CD14-positive monocyte (primary cell): ENCODE results near the gene ATP2C2. TPM values are rescaled to one million over a fixed set of nuclear protein-coding genes. Genes with fewer than 3 reads are reported as not detected.

ENCODE experiments used
- DNase-seq, 3 donors: peaks; one replicate each; pipeline ENCODE4 v3.0.0-alpha.2; 2011 to 2022
- H2AFZ ChIP-seq: 2 replicates; pipeline ENCODE4 v1.6.0; 2012; ENCODE audit warnings: mild to moderate bottlenecking, low read depth, low read length, inconsistent platforms; ENCODE audit not compliant: insufficient read depth, poor library complexity, severe bottlenecking
- H3K27ac ChIP-seq, 2 donors: 1 replicate in 1 of 2; 2 replicates in 1 of 2; pipeline ENCODE4 v1.5.1; 2012 to 2013; ENCODE audit warnings: low read length in 2 of 2, control low read depth in 1 of 2, inconsistent platforms in 1 of 2, low read depth in 1 of 2, mild to moderate bottlenecking in 1 of 2
- H3K27me3 ChIP-seq, 2 donors: one replicate each; pipeline versions ENCODE4 v1.6.0 to v1.6.1; 2011 to 2013; ENCODE audit warnings: low read length in 2 of 2; ENCODE audit not compliant: control insufficient read depth in 2 of 2, insufficient read depth in 2 of 2
- H3K36me3 ChIP-seq, 2 donors: replicated peaks in 1 of 2; 1 replicate in 1 of 2; 2 replicates in 1 of 2; pipeline versions ENCODE4 v1.5.1 to v1.6.1; 2012 to 2013; ENCODE audit warnings: low read length in 2 of 2, control low read depth in 1 of 2, inconsistent platforms in 1 of 2, mild to moderate bottlenecking in 1 of 2; ENCODE audit not compliant: insufficient read depth in 2 of 2, control insufficient read depth in 1 of 2
- H3K4me1 ChIP-seq, 2 donors: 1 replicate in 1 of 2; 2 replicates in 1 of 2; pipeline versions ENCODE4 v1.5.1 to v1.6.1; 2012 to 2013; ENCODE audit warnings: low read length in 2 of 2, control low read depth in 1 of 2, inconsistent platforms in 1 of 2, mild to moderate bottlenecking in 1 of 2, moderate library complexity in 1 of 2; ENCODE audit not compliant: insufficient read depth in 2 of 2, control insufficient read depth in 1 of 2
- H3K4me2 ChIP-seq: replicated peaks from 2 replicates; pipeline ENCODE3; 2012; ENCODE audit warnings: low read length, moderate library complexity, mild to moderate bottlenecking; ENCODE audit not compliant: poor library complexity, severe bottlenecking; ENCODE audit errors: extremely low read depth
- H3K4me3 ChIP-seq, 3 experiments: fragments of 200-600 bp in 1 of 3; sonication (generic) in 1 of 3; replicated peaks in 1 of 3; 1 replicate in 2 of 3; 2 replicates in 1 of 3; pipeline ENCODE4 v1.5.1; 2011 to 2013; ENCODE audit warnings: low read length in 3 of 3, mild to moderate bottlenecking in 3 of 3, control low read depth in 2 of 3, low read depth in 2 of 3, inconsistent platforms in 1 of 3, moderate library complexity in 1 of 3
- H3K79me2 ChIP-seq: 2 replicates; pipeline ENCODE4 v1.6.0; 2012; ENCODE audit warnings: mild to moderate bottlenecking, control low read depth, inconsistent platforms, low read length, moderate library complexity; ENCODE audit not compliant: insufficient read depth
- H3K9ac ChIP-seq: 2 replicates; pipeline ENCODE4 v1.6.0; 2017; ENCODE audit warnings: low read length, mild to moderate bottlenecking; ENCODE audit not compliant: insufficient read depth, poor library complexity, severe bottlenecking
- H3K9me3 ChIP-seq, 2 donors: replicated peaks in 1 of 2; 1 replicate in 1 of 2; 2 replicates in 1 of 2; pipeline versions ENCODE4 v1.5.1 to v1.6.1; 2012 to 2013; ENCODE audit warnings: low read length in 2 of 2, control low read depth in 1 of 2; ENCODE audit not compliant: control insufficient read depth in 1 of 2, insufficient read depth in 1 of 2
- H4K20me1 ChIP-seq: 2 replicates; pipeline ENCODE4 v1.6.0; 2012; ENCODE audit warnings: mild to moderate bottlenecking, low read length, control low read depth, moderate library complexity; ENCODE audit not compliant: insufficient read depth
- H3K27ac Mint-ChIP-seq, 7 donors: one replicate each; pipeline ENCODE4 v1.8.0; 2020; ENCODE audit warnings: mild to moderate bottlenecking in 7 of 7, mixed read lengths in 7 of 7, moderate library complexity in 6 of 7, inconsistent platforms in 2 of 7
- H3K27me3 Mint-ChIP-seq, 3 donors: one replicate each; pipeline ENCODE4 v1.8.0; 2021 to 2022; ENCODE audit warnings: low read depth in 3 of 3, mild to moderate bottlenecking in 3 of 3, mixed read lengths in 3 of 3, moderate library complexity in 3 of 3, inconsistent platforms in 1 of 3
- H3K36me3 Mint-ChIP-seq, 2 donors: one replicate each; pipeline ENCODE4 v1.8.0; 2020; ENCODE audit warnings: mixed read lengths in 2 of 2, inconsistent platforms in 1 of 2, mild to moderate bottlenecking in 1 of 2
- H3K4me1 Mint-ChIP-seq: one replicate; pipeline ENCODE4 v1.8.0; 2020; ENCODE audit warnings: mild to moderate bottlenecking, mixed read lengths
- H3K4me3 Mint-ChIP-seq, 2 donors: one replicate each; pipeline ENCODE4 v1.8.0; 2020; ENCODE audit warnings: mild to moderate bottlenecking in 2 of 2, mixed read lengths in 2 of 2, moderate library complexity in 1 of 2
- H3K9me3 Mint-ChIP-seq, 7 donors: one replicate each; pipeline ENCODE4 v1.8.0; 2020 to 2022; ENCODE audit warnings: mixed read lengths in 7 of 7, mild to moderate bottlenecking in 6 of 7, moderate library complexity in 6 of 7, inconsistent platforms in 2 of 7
- CTCF ChIP-seq: fragments of 200-600 bp; IDR thresholded peaks from one replicate; pipeline ENCODE4 v1.8.0; 2022; ENCODE audit warnings: antibody characterized with exemption, mild to moderate bottlenecking
- WGBS: methylation state at CpG from one replicate; pipeline ENCODE4 v1.1.5; 2013; ENCODE audit warnings: missing lambda C conversion rate; ENCODE audit not compliant: insufficient coverage; 5-methylcytosine and 5-hydroxymethylcytosine counted together
- intact Hi-C, 2 donors: fragments of 100-400 bp; cut with micrococcal nuclease; formaldehyde crosslinking; loops; one replicate each; pipeline versions ENCODE4 v1.15.0 to v1.15.1; 2023
- polyA plus RNA-seq, 3 donors: library from polyadenylated mRNA; depleted of rRNA in 1 of 3; unstranded in 2 of 3; stranded (reverse) in 1 of 3; fragments of 300-500 nt in 2 of 3; fragments of >200 nt in 1 of 3; fragmentation: Illumina TruSeq in 2 of 3; gene quantifications; 1 replicate in 2 of 3; 2 replicates in 1 of 3; pipeline ENCODE4 v1.2.3, GENCODE V29; 2012 to 2021

ATP2C2 gene
- polyA plus RNA-seq, 3 donors: 0.05 TPM; not detected in 2

- H3K36me3 Mint-ChIP-seq: peaks cover 6 to 16% of the 10 kb centered on the region in 2 donors
- peaks cover 0 to 7% of the 10 kb centered on the region in 2 donors for H3K36me3 ChIP-seq
- 86% methylated on average over 3 of the region's 6 CpGs for WGBS
These were observed 95.8 kb downstream of the ATP2C2 start for GRCh38 chr16:84464116-84464515.

GRCh38 chr16:84465154-84465553 lies 96.8 kb downstream of the ATP2C2 start:
- intact Hi-C loops: no loop called here
- WGBS: 98% methylated on average over 6 of the region's 6 CpGs
- peaks cover 0 to 6% (median 0%) of the 10 kb centered on the region in 3 donors for H3K27me3 Mint-ChIP-seq
- Histone ChIP-seq H3K27ac (no peak overlapping the region), H3K79me2 (no peaks in the 10 kb centered on the region), H3K36me3 (peaks cover 0 to 7% of the 10 kb centered on the region in 2 donors), H4K20me1 (no peaks in the 10 kb centered on the region), H2AFZ (no peak overlapping the region), H3K9me3 (peaks cover 5 to 17% of the 10 kb centered on the region in 2 donors), H3K4me1 (no peaks in the 10 kb centered on the region), H3K4me2 (no peak overlapping the region), H3K9ac (no peak overlapping the region), H3K4me3 (no peak overlapping the region), H3K27me3 (no peaks in the 10 kb centered on the region)
- peaks cover 6 to 16% of the 10 kb centered on the region in 2 donors for H3K36me3 Mint-ChIP-seq
- no peaks in the 10 kb centered on the region for H3K4me1 Mint-ChIP-seq
- no peak for DNase-seq
- H3K9me3 Mint-ChIP-seq: peaks cover 6 to 19% (median 16%) of the 10 kb centered on the region in 7 donors
- H3K4me3 Mint-ChIP-seq: no peak overlapping the region
- no peak for TF ChIP-seq CTCF
- H3K27ac Mint-ChIP-seq: no peak overlapping the region

More at GRCh38 chr16:84464116-84464515, 95.8 kb downstream of the ATP2C2 start:
- Histone ChIP-seq H3K27me3 (no peaks in the 10 kb centered on the region), H3K9me3 (peaks cover 5 to 17% of the 10 kb centered on the region in 2 donors), H3K4me3 (no peak overlapping the region), H3K79me2 (no peaks in the 10 kb centered on the region), H2AFZ (no peak overlapping the region), H3K27ac (no peak overlapping the region), H3K4me2 (no peak overlapping the region), H3K9ac (no peak overlapping the region), H4K20me1 (no peaks in the 10 kb centered on the region), H3K4me1 (no peaks in the 10 kb centered on the region)
- H3K27me3 Mint-ChIP-seq: peaks cover 0 to 6% (median 0%) of the 10 kb centered on the region in 3 donors
- no peaks in the 10 kb centered on the region for H3K4me1 Mint-ChIP-seq
- no peak for DNase-seq
- no peak for TF ChIP-seq CTCF
- intact Hi-C loops: no loop called here
- H3K27ac Mint-ChIP-seq: no peak overlapping the region
- no peak overlapping the region for H3K4me3 Mint-ChIP-seq
- peaks cover 6 to 19% (median 16%) of the 10 kb centered on the region in 7 donors for H3K9me3 Mint-ChIP-seq
